MM.1S (cell line): Measurements from ENCODE around the gene HSBP1L1.

Experiments used
- EZH2phosphoT487 ChIP-seq: fragments of 300-600 bp; sonication (generic); IDR thresholded peaks from 2 replicates; pipeline ENCODE4 v1.6.1; 2018; ENCODE audit warnings: antibody characterized with exemption, low read length
- TF ChIP-seq, protein P1 (sequence below): fragments of 300-600 bp; sonication (generic); IDR thresholded peaks from 2 replicates; pipeline ENCODE4 v1.5.1; 2016; ENCODE audit warnings: antibody characterized with exemption, low read length, mixed read lengths

DNA sequence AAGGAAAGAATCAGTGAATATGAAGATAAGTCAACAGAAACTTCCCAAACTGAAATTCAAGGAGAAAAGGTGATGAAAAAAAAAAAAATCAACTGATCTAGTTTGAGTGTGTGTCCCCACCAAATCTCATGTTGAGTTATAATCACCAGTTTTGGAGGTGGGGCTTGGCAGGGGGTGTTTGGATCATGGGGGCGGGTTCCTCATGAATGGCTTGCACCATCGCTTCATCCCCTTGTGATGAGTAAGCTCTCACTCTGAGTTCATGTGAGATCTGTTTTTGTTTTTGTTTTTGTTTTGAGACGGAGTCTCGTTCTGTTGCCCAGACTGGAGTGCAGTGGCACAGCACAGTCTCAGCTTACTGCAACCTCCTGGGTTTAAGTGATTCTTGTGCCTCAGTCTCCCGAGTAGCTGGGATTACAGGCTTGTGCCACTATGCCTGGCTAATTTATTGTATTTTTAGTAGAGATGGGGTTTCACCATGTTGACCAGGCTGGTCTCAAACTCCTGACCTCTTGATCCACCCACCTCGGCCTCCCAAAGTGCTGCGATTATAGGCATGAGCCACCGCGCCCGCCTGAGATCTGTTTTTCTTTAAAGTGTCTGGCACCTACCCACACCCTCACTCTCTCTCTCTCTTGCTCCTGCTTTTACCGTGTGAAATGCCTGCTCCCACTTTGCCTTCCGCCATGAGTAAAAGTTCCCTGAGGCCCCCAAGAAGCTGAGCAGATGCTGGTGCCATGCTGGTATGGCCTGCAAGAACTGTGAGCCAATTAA, 9.0 kb upstream of the HSBP1L1 start:
- TF ChIP-seq, protein P1, sequence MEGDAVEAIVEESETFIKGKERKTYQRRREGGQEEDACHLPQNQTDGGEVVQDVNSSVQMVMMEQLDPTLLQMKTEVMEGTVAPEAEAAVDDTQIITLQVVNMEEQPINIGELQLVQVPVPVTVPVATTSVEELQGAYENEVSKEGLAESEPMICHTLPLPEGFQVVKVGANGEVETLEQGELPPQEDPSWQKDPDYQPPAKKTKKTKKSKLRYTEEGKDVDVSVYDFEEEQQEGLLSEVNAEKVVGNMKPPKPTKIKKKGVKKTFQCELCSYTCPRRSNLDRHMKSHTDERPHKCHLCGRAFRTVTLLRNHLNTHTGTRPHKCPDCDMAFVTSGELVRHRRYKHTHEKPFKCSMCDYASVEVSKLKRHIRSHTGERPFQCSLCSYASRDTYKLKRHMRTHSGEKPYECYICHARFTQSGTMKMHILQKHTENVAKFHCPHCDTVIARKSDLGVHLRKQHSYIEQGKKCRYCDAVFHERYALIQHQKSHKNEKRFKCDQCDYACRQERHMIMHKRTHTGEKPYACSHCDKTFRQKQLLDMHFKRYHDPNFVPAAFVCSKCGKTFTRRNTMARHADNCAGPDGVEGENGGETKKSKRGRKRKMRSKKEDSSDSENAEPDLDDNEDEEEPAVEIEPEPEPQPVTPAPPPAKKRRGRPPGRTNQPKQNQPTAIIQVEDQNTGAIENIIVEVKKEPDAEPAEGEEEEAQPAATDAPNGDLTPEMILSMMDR: no peak
- no peak for TF ChIP-seq EZH2phosphoT487
